ENCODE data around the gene GPD1L. TPM values are rescaled to one million over a fixed set of nuclear protein-coding genes. Genes with fewer than 3 reads are reported as not detected.

The GPD1L gene
- polyA plus RNA-seq, 1 donor (not counting 4 experiments of a cell fraction or from before 2014, with no cell fraction given): 4.5 TPM

DNA sequence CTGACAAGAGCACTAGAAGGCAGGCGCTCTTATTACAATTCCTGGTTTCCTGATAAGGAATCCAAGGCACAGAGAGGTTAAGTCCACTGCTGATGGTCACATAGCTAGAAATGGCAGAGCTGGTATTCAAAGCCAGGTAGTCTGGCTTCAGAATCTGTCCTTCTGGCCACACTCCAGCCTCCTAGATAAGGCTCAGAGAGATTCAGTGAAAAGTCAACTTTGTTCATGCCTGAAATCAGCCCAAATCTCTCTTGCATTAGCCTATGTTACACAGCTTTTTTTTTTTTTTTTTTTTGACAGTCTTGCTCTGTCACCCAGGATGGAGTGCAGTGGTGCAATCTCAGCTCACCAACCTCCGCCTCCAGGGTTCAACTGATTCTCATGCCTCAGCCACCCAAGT is 110.9 kb downstream of the GPD1L start:
- Histone ChIP-seq H3K36me3 (ENCODE audit: control insufficient read depth in 2 of 2, extremely low read depth in 1 of 2, insufficient read depth in 2 of 2, low read length in 2 of 2) (no peaks in the 10 kb centered on the region), H3K4me2 (ENCODE audit: control insufficient read depth, extremely low read depth, insufficient read depth, low read depth, low read length) (no peak overlapping the region), H3K9me1 (ENCODE audit: control insufficient read depth, extremely low read depth, insufficient read depth, low read length) (no peaks in the 10 kb centered on the region), H3K4me1 (ENCODE audit: control insufficient read depth, extremely low read depth, insufficient read depth, low read length) (no peaks in the 10 kb centered on the region), H4K20me1 (ENCODE audit: control insufficient read depth, extremely low read depth, insufficient read depth, low read length) (no peaks in the 10 kb centered on the region), H2AFZ (ENCODE audit: control insufficient read depth, low read length) (no peak overlapping the region), H3K27ac (ENCODE audit: control insufficient read depth, insufficient read depth, low read length) (no peak overlapping the region), H3K4me3 (ENCODE audit: control insufficient read depth in 2 of 3, extremely low read depth in 1 of 3, insufficient read depth in 2 of 3, low read depth in 1 of 3, low read length in 3 of 3) (no peak overlapping the region), H3K9me3 (ENCODE audit: control insufficient read depth, low read depth, low read length) (no peaks in the 10 kb centered on the region), H3K27me3 (ENCODE audit: control insufficient read depth, extremely low read depth, insufficient read depth, low read length) (peaks cover 5% of the 10 kb centered on the region), H3K79me2 (ENCODE audit: control insufficient read depth, insufficient read depth, low read length) (no peaks in the 10 kb centered on the region), H3K9ac (ENCODE audit: control insufficient read depth, extremely low read depth, insufficient read depth, low read length) (no peak overlapping the region)
- FAIRE-seq: no peak
- dilution Hi-C loops (cut with MboI; ENCODE audit: extremely low pct_ligation_motif_present, low sequenced_read_pairs): no loop called here
- no peak for TF ChIP-seq CTCF (optimal IDR thresholded peaks at IDR 0.05 in 1 of 3, IDR thresholded peaks at IDR 0.05 in 1 of 3, conservative IDR thresholded peaks at IDR 0.05 in 1 of 3; ENCODE audit: extremely low read depth in 1 of 3, insufficient read depth in 2 of 3, low read length in 3 of 3)
- TF ChIP-seq EZH2 (IDR thresholded peaks at IDR 0.05; ENCODE audit: low read length): no peak
- no peak for DNase-seq (ENCODE audit: low read depth, low spot score)

Other genes starting within 250 kb of the GPD1L start
- gene OSBPL10, start 125.4 kb upstream of the GPD1L start, polyA plus RNA-seq: 42.6 to 78.1 TPM (median 50.1 TPM) in 3 replicates
- 5.6 to 10.3 TPM (median 7.9 TPM) in 3 replicates for gene ZNF860, start 124.9 kb upstream of the GPD1L start, polyA plus RNA-seq
- gene CMTM8, start 132.1 kb downstream of the GPD1L start, polyA plus RNA-seq: 1.1 to 1.9 TPM (median 1.6 TPM) in 3 replicates

Data from keratinocyte (primary cell).